Osteocyte (in vitro differentiated cells): ENCODE results near the gene CACTIN. TPM values are rescaled to one million over a fixed set of nuclear protein-coding genes. Genes with fewer than 3 reads are reported as not detected.
"Not testable (repeated sequence)": the region's sequence is repeated elsewhere in the genome, so short reads cannot be mapped to it uniquely, and the experiment has no call there.

Experiments used
- DNase-seq: peaks from one replicate; pipeline ENCODE4 v3.0.0; 2021; ENCODE audit warnings: mixed read lengths; ENCODE audit not compliant: unreplicated experiment; ENCODE audit errors: extremely low spot score
- H3K27ac Mint-ChIP-seq: one replicate; pipeline ENCODE4 v1.8.0; 2021; ENCODE audit warnings: mild to moderate bottlenecking, mixed read lengths; ENCODE audit not compliant: unreplicated experiment
- H3K27me3 Mint-ChIP-seq: one replicate; pipeline ENCODE4 v1.8.0; 2021; ENCODE audit warnings: mixed read lengths; ENCODE audit not compliant: unreplicated experiment
- H3K36me3 Mint-ChIP-seq: one replicate; pipeline ENCODE4 v1.8.0; 2021; ENCODE audit warnings: mixed read lengths; ENCODE audit not compliant: unreplicated experiment
- H3K4me1 Mint-ChIP-seq: one replicate; pipeline ENCODE4 v1.8.0; 2021; ENCODE audit warnings: mixed read lengths; ENCODE audit not compliant: unreplicated experiment
- H3K4me3 Mint-ChIP-seq: one replicate; pipeline ENCODE4 v1.8.0; 2021; ENCODE audit warnings: mild to moderate bottlenecking, moderate library complexity, mixed read lengths; ENCODE audit not compliant: unreplicated experiment
- H3K9me3 Mint-ChIP-seq: one replicate; pipeline ENCODE4 v1.8.0; 2021; ENCODE audit warnings: mixed read lengths; ENCODE audit not compliant: unreplicated experiment
- total RNA-seq: library from RNA; stranded (reverse); gene quantifications from 2 replicates; pipeline ENCODE4 v1.2.1, GENCODE V29; 2021
- TF ChIP-seq, protein P1 (sequence below): fragments of 200-600 bp; sonication (generic); IDR thresholded peaks from 2 replicates; pipeline ENCODE4 v1.5.0; 2021; ENCODE audit warnings: antibody characterized with exemption, mild to moderate bottlenecking, moderate library complexity

CACTIN gene
- total RNA-seq, 1 donor from 2014 or later: 24.7 TPM

DNA sequence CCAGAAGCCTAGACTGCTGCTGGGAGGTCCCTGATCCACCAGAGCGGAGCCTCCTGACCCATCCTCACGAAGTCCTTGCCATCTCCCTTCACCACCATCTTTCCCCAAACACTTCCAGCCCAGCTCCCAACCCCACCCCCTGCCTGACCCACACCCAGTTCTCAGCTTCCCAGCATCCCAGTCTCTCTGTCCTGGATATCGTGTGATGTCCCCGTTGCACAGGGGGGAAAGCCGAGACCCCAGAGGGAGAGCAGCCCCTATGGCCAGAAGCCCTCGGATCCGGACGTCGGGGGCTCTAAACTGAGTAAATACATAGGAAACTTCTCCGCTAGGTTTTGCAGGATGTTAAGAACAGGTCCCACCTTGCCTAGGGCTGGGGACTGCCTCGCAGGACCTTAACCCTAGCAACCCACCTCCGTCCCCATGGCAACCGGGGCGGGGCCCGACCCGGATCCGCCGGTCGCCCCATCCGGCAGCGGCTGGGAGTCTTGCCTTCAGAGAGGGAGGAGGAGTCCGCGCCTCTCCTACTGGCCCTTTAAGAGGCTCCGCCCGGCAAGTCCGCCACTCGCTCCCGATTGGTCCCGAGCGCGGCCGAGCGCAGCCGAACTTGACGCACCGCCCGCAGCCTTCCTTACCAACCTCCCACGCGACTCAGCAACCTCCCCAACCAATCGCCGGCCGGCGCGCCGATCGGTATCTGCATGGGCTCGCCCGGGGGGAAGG lies 54.3 kb downstream of the CACTIN start:
- Mint-ChIP-seq H3K9me3 (no peaks in the 10 kb centered on the region), H3K4me3 (peak overlapping the region; percentile 76), H3K36me3 (peaks cover 9% of the 10 kb centered on the region), H3K27ac (peak overlapping the region; percentile 68), H3K27me3 (no peaks in the 10 kb centered on the region), H3K4me1 (peaks cover 15% of the 10 kb centered on the region)
- TF ChIP-seq, protein P1, sequence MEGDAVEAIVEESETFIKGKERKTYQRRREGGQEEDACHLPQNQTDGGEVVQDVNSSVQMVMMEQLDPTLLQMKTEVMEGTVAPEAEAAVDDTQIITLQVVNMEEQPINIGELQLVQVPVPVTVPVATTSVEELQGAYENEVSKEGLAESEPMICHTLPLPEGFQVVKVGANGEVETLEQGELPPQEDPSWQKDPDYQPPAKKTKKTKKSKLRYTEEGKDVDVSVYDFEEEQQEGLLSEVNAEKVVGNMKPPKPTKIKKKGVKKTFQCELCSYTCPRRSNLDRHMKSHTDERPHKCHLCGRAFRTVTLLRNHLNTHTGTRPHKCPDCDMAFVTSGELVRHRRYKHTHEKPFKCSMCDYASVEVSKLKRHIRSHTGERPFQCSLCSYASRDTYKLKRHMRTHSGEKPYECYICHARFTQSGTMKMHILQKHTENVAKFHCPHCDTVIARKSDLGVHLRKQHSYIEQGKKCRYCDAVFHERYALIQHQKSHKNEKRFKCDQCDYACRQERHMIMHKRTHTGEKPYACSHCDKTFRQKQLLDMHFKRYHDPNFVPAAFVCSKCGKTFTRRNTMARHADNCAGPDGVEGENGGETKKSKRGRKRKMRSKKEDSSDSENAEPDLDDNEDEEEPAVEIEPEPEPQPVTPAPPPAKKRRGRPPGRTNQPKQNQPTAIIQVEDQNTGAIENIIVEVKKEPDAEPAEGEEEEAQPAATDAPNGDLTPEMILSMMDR: no peak
- peak; percentile 100 for DNase-seq

DNA sequence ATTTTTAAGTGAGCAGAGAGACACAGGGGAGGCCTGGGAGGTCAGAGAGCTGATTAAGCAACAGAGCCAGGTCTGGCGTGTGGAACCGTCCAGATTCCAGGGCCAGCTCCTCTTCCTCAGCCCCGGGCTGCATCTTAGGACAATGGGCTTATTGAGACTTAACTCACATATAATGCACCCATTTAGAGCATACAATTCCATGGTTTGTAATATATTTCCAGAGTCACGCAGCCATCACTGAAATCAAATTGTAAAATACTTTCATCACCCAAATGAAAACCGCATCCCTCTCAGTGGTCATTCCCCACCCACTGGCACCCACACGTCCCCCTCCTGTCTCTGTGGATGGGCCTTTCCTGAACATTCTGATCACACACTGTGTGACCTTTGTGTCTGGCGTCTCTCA lies 56.0 kb downstream of the CACTIN start:
- Mint-ChIP-seq H3K4me3 (no peak overlapping the region), H3K27me3 (no peaks in the 10 kb centered on the region)

DNA sequence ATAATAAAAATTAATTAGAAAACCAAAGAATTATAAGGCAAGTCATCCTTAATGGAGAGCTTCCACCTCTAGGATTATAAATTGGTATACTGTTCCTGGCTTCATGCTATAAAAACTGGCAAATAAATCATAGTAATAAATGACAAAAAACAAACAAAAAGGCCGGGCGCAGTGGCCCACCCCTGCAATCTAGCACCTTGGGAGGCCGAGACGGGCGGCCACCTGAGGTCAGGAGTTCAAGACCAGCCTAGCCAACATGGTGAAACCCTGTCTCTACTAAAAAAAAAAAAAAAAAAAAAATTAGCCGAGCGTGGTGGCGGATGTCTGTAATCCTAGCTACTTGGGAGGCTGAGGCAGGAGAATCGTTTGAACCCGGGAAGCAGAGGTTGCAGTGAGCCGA lies 56.5 kb downstream of the CACTIN start:
- H3K36me3 Mint-ChIP-seq, H3K4me3 Mint-ChIP-seq, H3K27ac Mint-ChIP-seq, H3K27me3 Mint-ChIP-seq, DNase-seq, H3K9me3 Mint-ChIP-seq: not testable (repeated sequence)
- peaks cover 22% of the 10 kb centered on the region for H3K4me1 Mint-ChIP-seq

More for the DNA sequence above, 56.0 kb downstream of the CACTIN start:
- Mint-ChIP-seq H3K36me3 (peaks cover 9% of the 10 kb centered on the region), H3K9me3 (no peaks in the 10 kb centered on the region), H3K27ac (peak overlapping the region; percentile 36), H3K4me1 (peaks cover 21% of the 10 kb centered on the region)
- DNase-seq: no peak
- TF ChIP-seq, protein P1: no peak

DNA sequence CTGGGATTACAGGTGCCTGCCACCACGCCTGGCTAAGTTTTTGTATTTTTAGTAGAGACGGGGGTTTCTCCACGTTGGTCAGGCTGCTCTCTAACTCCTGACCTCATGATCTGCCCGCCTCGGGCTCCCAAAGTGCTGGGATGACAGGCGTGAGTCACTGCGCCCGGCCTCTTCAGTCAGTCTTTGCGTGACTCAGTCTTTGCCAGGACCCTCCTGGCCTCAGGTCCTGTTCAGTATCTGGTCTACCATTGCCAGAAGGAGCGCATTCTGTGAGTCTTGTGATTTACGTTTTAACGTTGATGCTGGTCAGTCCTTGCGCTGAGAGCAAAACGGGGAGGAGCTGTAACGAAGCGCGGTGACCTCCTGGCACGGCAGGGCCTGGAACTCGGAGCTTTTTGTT lies 61.5 kb downstream of the CACTIN start:
- Mint-ChIP-seq H3K27me3 (no peaks in the 10 kb centered on the region), H3K9me3 (no peaks in the 10 kb centered on the region), H3K4me1 (peaks cover 14% of the 10 kb centered on the region), H3K36me3 (no peaks in the 10 kb centered on the region), H3K4me3 (no peak overlapping the region), H3K27ac (peak overlapping the region; percentile 73)
- no peak for DNase-seq
- TF ChIP-seq, protein P1: no peak

DNA sequence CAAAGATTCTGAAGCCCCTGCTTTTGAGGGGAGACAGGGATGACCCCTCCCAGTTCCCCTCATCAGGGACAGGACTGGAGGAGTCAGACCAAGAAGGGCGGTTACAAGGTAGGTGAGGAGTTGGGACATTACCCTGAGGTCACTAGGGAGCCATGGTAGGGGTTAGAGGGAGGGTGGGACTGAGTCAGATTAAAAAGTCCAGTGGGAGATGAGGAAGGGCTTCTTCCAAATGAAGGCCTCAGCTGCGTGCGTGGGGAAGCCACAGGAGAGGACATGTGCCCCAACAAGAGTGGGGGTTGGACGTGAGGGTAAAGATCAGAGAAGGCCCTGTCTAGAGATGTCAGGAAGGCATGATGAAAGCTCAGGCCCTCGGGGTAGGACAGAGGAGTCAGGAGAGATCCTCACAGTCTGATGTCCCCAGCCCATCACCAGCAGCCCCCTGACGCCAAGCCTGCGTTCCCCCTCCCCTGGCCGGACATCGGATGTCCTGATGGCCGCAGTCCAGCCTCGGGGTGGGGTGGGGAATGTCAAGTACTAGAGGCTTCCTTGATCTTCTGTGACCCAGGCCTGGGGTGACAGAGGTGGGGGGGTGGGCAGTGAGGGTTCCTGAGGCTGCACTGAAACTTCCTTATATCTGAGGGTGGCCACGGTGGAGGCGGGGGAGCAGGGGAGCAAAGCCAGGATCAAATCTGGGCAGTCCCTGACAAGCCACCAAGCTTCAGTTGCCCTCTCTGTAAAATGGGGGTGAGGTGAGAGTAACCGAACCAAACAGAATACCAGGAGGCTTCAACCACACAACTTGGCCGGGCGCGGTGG lies 62.7 kb downstream of the CACTIN start:
- no peak for DNase-seq
- Mint-ChIP-seq H3K27ac (peak overlapping the region; percentile 50), H3K36me3 (no peaks in the 10 kb centered on the region), H3K9me3 (no peaks in the 10 kb centered on the region), H3K27me3 (no peaks in the 10 kb centered on the region), H3K4me3 (no peak overlapping the region), H3K4me1 (peaks cover 14% of the 10 kb centered on the region)
- TF ChIP-seq, protein P1: no peak

Other genes with a start within 250 kb of the CACTIN start
- gene SMIM24, start 146.3 kb downstream of the CACTIN start, total RNA-seq: not detected in 2 replicates
- not detected in 2 replicates for gene SMIM44, start 143.3 kb downstream of the CACTIN start, total RNA-seq
- 10.0 and 10.8 TPM in 2 replicates for gene DOHH, start 126.1 kb downstream of the CACTIN start, total RNA-seq
- gene FZR1, start 120.5 kb downstream of the CACTIN start, total RNA-seq: 45.3 and 49.5 TPM in 2 replicates
- 0.73 and 0.97 TPM in 2 replicates for gene TEKTIP1, start 87.6 kb downstream of the CACTIN start, total RNA-seq
- 85.5 and 91.7 TPM in 2 replicates for gene MFSD12, start 69.2 kb downstream of the CACTIN start, total RNA-seq
- 74.1 and 81.4 TPM in 2 replicates for gene HMG20B, start 53.8 kb downstream of the CACTIN start, total RNA-seq
- gene GIPC3, start 41.3 kb downstream of the CACTIN start, total RNA-seq: 0.67 and 1.2 TPM in 2 replicates
- 0.30 TPM in 1 of 2 replicates, not detected in the other for gene TBXA2R, start 19.9 kb downstream of the CACTIN start, total RNA-seq
- 73.0 and 75.7 TPM in 2 replicates for gene PIP5K1C, start 73.7 kb upstream of the CACTIN start, total RNA-seq
- not detected in 2 replicates for gene TJP3, start 81.6 kb upstream of the CACTIN start, total RNA-seq
- 21.6 and 24.7 TPM in 2 replicates for gene APBA3, start 134.9 kb upstream of the CACTIN start, total RNA-seq
- gene MRPL54, start 135.9 kb upstream of the CACTIN start, total RNA-seq: 43.8 and 53.2 TPM in 2 replicates
- gene RAX2, start 145.4 kb upstream of the CACTIN start, total RNA-seq: not detected in 2 replicates
- gene MATK, start 159.6 kb upstream of the CACTIN start, total RNA-seq: not detected in 2 replicates
- gene ZFR2, start 242.2 kb upstream of the CACTIN start, total RNA-seq: 0.44 TPM in 1 of 2 replicates, not detected in the other